H1 (cell line): Measurements from ENCODE around the gene KCNQ1OT1. TPM values are rescaled to one million over a fixed set of nuclear protein-coding genes. Genes with fewer than 3 reads are reported as not detected.

Source experiments
- EGR1 ChIP-seq: IDR thresholded peaks from 2 replicates; pipeline ENCODE4 v1.6.1; 2011; ENCODE audit warnings: low read depth, low read length, borderline replicate concordance
- JUN ChIP-seq: IDR thresholded peaks from 2 replicates; pipeline ENCODE4 v1.6.1; 2011; ENCODE audit warnings: low read depth, mild to moderate bottlenecking, improper control_type of control experiment, low read length
- JUND ChIP-seq: IDR thresholded peaks from 2 replicates; pipeline ENCODE4 v1.6.1; 2011; ENCODE audit warnings: mild to moderate bottlenecking, improper control_type of control experiment, low read length
- KDM1A ChIP-seq: fragments of 200-600, 300-600 bp; sonication (generic); IDR thresholded peaks from 2 replicates; pipeline ENCODE4 v1.7.1; 2016; ENCODE audit warnings: mild to moderate bottlenecking, low read length, borderline replicate concordance
- RBBP5 ChIP-seq: IDR thresholded peaks from 2 replicates; pipeline ENCODE4 v1.7.1; 2012; ENCODE audit warnings: low read depth, mild to moderate bottlenecking, inconsistent platforms, low read length, moderate library complexity, borderline replicate concordance
- RFX5 ChIP-seq: IDR thresholded peaks from 2 replicates; pipeline ENCODE4 v1.6.1; 2011; ENCODE audit warnings: low read depth, low read length, improper control_type of control experiment, borderline replicate concordance
- SIN3A ChIP-seq, 2 experiments: IDR thresholded peaks in 1 of 2; conservative IDR thresholded peaks in 1 of 2; 2 replicates each; pipeline ENCODE4 v1.6.1; 2011 to 2012; ENCODE audit warnings: low read length in 2 of 2, improper control_type of control experiment in 1 of 2, low read depth in 1 of 2, mild to moderate bottlenecking in 1 of 2
- SUZ12 ChIP-seq: fragments of 200-600 bp; sonication (generic); IDR thresholded peaks from 2 replicates; pipeline ENCODE4 v1.6.1; 2012; ENCODE audit warnings: mild to moderate bottlenecking, inconsistent platforms, low read length, moderate library complexity, mixed read lengths
- polyA plus RNA-seq, 7 experiments: library from polyadenylated mRNA; depleted of rRNA in 3 of 7; stranded (reverse) in 5 of 7; unstranded in 2 of 7; fragments of >200 nt in 5 of 7; fragments of 200-250 nt in 2 of 7; gene quantifications; 1 replicate in 5 of 7; 2 replicates in 1 of 7; 4 replicates in 1 of 7; pipeline versions ENCODE4 v1.2.1 to v1.2.3, GENCODE V29; 2011 to 2013; ENCODE audit warnings: missing spikeins in 2 of 7, mixed read lengths in 2 of 7
- total RNA-seq: library from RNA; stranded (reverse); fragmentation: NEBNext Ultra II Directional; extraction: Animal tissue kit (Norgen Biotek cat#: 25700); gene quantifications from 2 replicates; pipeline ENCODE4 v1.2.1, GENCODE V29; 2021

The KCNQ1OT1 gene
- total and polyA plus RNA-seq, 2 of the 8 experiments (the other 6 are each of a cell fraction or from before 2014, with no cell fraction given): 0.21 to 1.2 TPM

GRCh38 chr11:2686360-2687222, 13.2 kb downstream of the KCNQ1OT1 start (continued):
- TF ChIP-seq JUND (no peak), RBBP5 (no peak), SIN3A (conservative IDR thresholded peaks at IDR 0.05 in 1 of 2, IDR thresholded peaks at IDR 0.05 in 1 of 2; ENCODE audit: low read depth in 1 of 2, low read length in 2 of 2) (no peak), SUZ12 (no peak), KDM1A (no peak), JUN (no peak), EGR1 (no peak), RFX5 (no peak)
